ENCODE data around the gene PFDN6. TPM values are rescaled to one million over a fixed set of nuclear protein-coding genes. Genes with fewer than 3 reads are reported as not detected.

PFDN6 gene
- polyA plus RNA-seq, 3 donors = 26.0 to 36.2 (median 28.4) TPM

GRCh38 chr6:33323623-33323948 is 34.2 kb downstream of the PFDN6 start:
- H3K36me3 Mint-ChIP-seq = peaks cover 26 to 29% of the 10 kb centered on the region in 2 donors
- intact Hi-C loops (cut with micrococcal nuclease) = no loop called here
- H3K4me2 ChIP-seq (replicated peaks; ENCODE audit: extremely low read depth, low read length, poor library complexity, severe bottlenecking) = peak overlapping the region; percentile 100
- peak overlapping the region; percentile 84 to 97 for H3K27ac ChIP-seq (ENCODE audit: low read depth in 1 of 2, low read length in 2 of 2)
- no peaks in the 10 kb centered on the region for H3K27me3 ChIP-seq (ENCODE audit: control insufficient read depth in 2 of 2, insufficient read depth in 2 of 2, low read length in 2 of 2)
- DNase-seq = no peak
- peaks cover 50% of the 10 kb centered on the region for H3K4me1 Mint-ChIP-seq
- peaks cover 0 to 1% (median 0%) of the 10 kb centered on the region in 7 donors for H3K9me3 Mint-ChIP-seq
- H4K20me1 ChIP-seq (ENCODE audit: insufficient read depth, low read length) = peaks cover 32% of the 10 kb centered on the region
- H3K4me3 ChIP-seq (replicated peaks in 1 of 3; ENCODE audit: low read depth in 2 of 3, low read length in 3 of 3) = peak overlapping the region; percentile 78 to 95 (median 86)
- peak overlapping the region; percentile 84 for H2AFZ ChIP-seq (ENCODE audit: insufficient read depth, low read depth, low read length, poor library complexity, severe bottlenecking)
- H3K9ac ChIP-seq (ENCODE audit: insufficient read depth, low read length, poor library complexity, severe bottlenecking) = peak overlapping the region; percentile 82
- peaks cover 41 to 51% of the 10 kb centered on the region in 2 donors for H3K4me1 ChIP-seq (ENCODE audit: control insufficient read depth in 1 of 2, insufficient read depth in 2 of 2, low read length in 2 of 2)
- peak overlapping the region; percentile 94 to 99 (median 97) for H3K27ac Mint-ChIP-seq
- TF ChIP-seq CTCF (IDR thresholded peaks at IDR 0.05) = no peak
- H3K27me3 Mint-ChIP-seq (ENCODE audit: low read depth in 3 of 3) = peaks cover 0 to 2% (median under 1%) of the 10 kb centered on the region in 3 donors
- H3K79me2 ChIP-seq (ENCODE audit: insufficient read depth, low read length) = peaks cover 43% of the 10 kb centered on the region
- H3K36me3 ChIP-seq (replicated peaks in 1 of 2; ENCODE audit: control insufficient read depth in 1 of 2, insufficient read depth in 2 of 2, low read length in 2 of 2) = peaks cover 27 to 29% of the 10 kb centered on the region in 2 donors
- H3K4me3 Mint-ChIP-seq = peak overlapping the region; percentile 90 to 98
- WGBS (ENCODE audit: insufficient coverage) = 0% methylated on average over 3 of the region's 12 CpGs
- no peaks in the 10 kb centered on the region for H3K9me3 ChIP-seq (replicated peaks in 1 of 2; ENCODE audit: control insufficient read depth in 1 of 2, insufficient read depth in 1 of 2, low read length in 2 of 2)

GRCh38 chr6:33324125-33324524 is 34.7 kb downstream of the PFDN6 start:
- no CpG with 5 or more reads among the region's 7 CpGs for WGBS (ENCODE audit: insufficient coverage)
- Histone ChIP-seq H2AFZ (ENCODE audit: insufficient read depth, low read depth, low read length, poor library complexity, severe bottlenecking) (peak overlapping the region; percentile 84), H3K9ac (ENCODE audit: insufficient read depth, low read length, poor library complexity, severe bottlenecking) (peak overlapping the region; percentile 82), H3K27ac (ENCODE audit: low read depth in 1 of 2, low read length in 2 of 2) (peak overlapping the region; percentile 84 to 97), H4K20me1 (ENCODE audit: insufficient read depth, low read length) (peaks cover 26% of the 10 kb centered on the region), H3K9me3 (replicated peaks in 1 of 2; ENCODE audit: control insufficient read depth in 1 of 2, insufficient read depth in 1 of 2, low read length in 2 of 2) (no peaks in the 10 kb centered on the region), H3K27me3 (ENCODE audit: control insufficient read depth in 2 of 2, insufficient read depth in 2 of 2, low read length in 2 of 2) (no peaks in the 10 kb centered on the region), H3K79me2 (ENCODE audit: insufficient read depth, low read length) (peaks cover 37% of the 10 kb centered on the region), H3K4me2 (replicated peaks; ENCODE audit: extremely low read depth, low read length, poor library complexity, severe bottlenecking) (peak overlapping the region; percentile 100), H3K4me1 (ENCODE audit: control insufficient read depth in 1 of 2, insufficient read depth in 2 of 2, low read length in 2 of 2) (peaks cover 36 to 46% of the 10 kb centered on the region in 2 donors), H3K36me3 (replicated peaks in 1 of 2; ENCODE audit: control insufficient read depth in 1 of 2, insufficient read depth in 2 of 2, low read length in 2 of 2) (peaks cover 22 to 24% of the 10 kb centered on the region in 2 donors), H3K4me3 (replicated peaks in 1 of 3; ENCODE audit: low read depth in 2 of 3, low read length in 3 of 3) (peak overlapping the region; percentile 78 to 95 (median 86))
- Mint-ChIP-seq H3K9me3 (no peaks in the 10 kb centered on the region), H3K36me3 (peaks cover 21 to 23% of the 10 kb centered on the region in 2 donors), H3K4me3 (peak overlapping the region; percentile 90 to 98), H3K27ac (peak overlapping the region in 6 of 7 donors; percentile 94 to 99 (median 96)), H3K4me1 (peaks cover 45% of the 10 kb centered on the region), H3K27me3 (ENCODE audit: low read depth in 3 of 3) (peaks cover 0 to 4% (median 3%) of the 10 kb centered on the region in 3 donors)
- peak in 2 of 3 donors; percentile 20 to 31 for DNase-seq
- intact Hi-C loops (cut with micrococcal nuclease) = no loop called here
- no peak for TF ChIP-seq CTCF (IDR thresholded peaks at IDR 0.05)
